T-cell (primary cell): ENCODE data around the gene LAPTM4A. TPM values are rescaled to one million over a fixed set of nuclear protein-coding genes. Genes with fewer than 3 reads are reported as not detected.
A peak's percentile ranks its signal among the peaks of the same experiment; 100 is the strongest.
"Not testable (repeated sequence)": the region's sequence is repeated elsewhere in the genome, so short reads cannot be mapped to it uniquely, and the experiment has no call there.

Experiments used
- ATAC-seq, 4 experiments: fragments of 200-7000 bp in 3 of 4; fragments of 150-1000 bp in 1 of 4; cut with Tn5 transposase; replicated peaks in 1 of 4; 1 replicate in 3 of 4; 2 replicates in 1 of 4; pipeline ENCODE4 v1.10.0; 2021; ENCODE audit warnings: moderate library complexity in 3 of 4, mild to moderate bottlenecking in 2 of 4, moderate number of reproducible peaks in 1 of 4
- CTCF ChIA-PET, 2 donors: fragments of 300-600 bp; sonication (Branson Sonifier 250); formaldehyde crosslinking; loops; one replicate each; lab custom pipeline; 2022; ENCODE audit warnings: antibody characterized with exemption in 2 of 2; lab: Charles Lee
- POLR2A ChIA-PET, 2 donors: fragments of 300-600 bp; sonication (Branson Sonifier 250); formaldehyde crosslinking; loops; one replicate each; lab custom pipeline; 2022; ENCODE audit warnings: antibody characterized with exemption in 2 of 2; lab: Charles Lee
- DNase-seq, 35 experiments: peaks; one replicate each; pipeline versions ENCODE4 v3.0.0 to v3.0.0-alpha.2; 2013 to 2023
- H3K27ac ChIP-seq: one replicate; pipeline ENCODE4 v1.5.1; 2013; ENCODE audit warnings: low read length
- H3K27me3 ChIP-seq, 2 experiments: replicated peaks in 1 of 2; 1 replicate in 1 of 2; 2 replicates in 1 of 2; pipeline versions ENCODE4 v1.6.1 to v1.7.0; 2013; ENCODE audit warnings: low read length in 1 of 2, mixed read lengths in 1 of 2; ENCODE audit not compliant: control insufficient read depth in 2 of 2, insufficient read depth in 2 of 2; ENCODE audit errors: extremely low read depth in 1 of 2
- H3K36me3 ChIP-seq, 2 donors: 1 replicate in 1 of 2; 2 replicates in 1 of 2; pipeline versions ENCODE4 v1.6.1 to v1.7.0; 2013; ENCODE audit warnings: low read length in 1 of 2; ENCODE audit not compliant: control insufficient read depth in 2 of 2, insufficient read depth in 1 of 2; ENCODE audit errors: extremely low read depth in 1 of 2
- H3K4me1 ChIP-seq, 2 experiments: 1 replicate in 1 of 2; 2 replicates in 1 of 2; pipeline versions ENCODE4 v1.6.1 to v1.7.0; 2013; ENCODE audit warnings: low read length in 2 of 2, mixed read lengths in 1 of 2; ENCODE audit not compliant: insufficient read depth in 2 of 2, control insufficient read depth in 1 of 2; ENCODE audit errors: extremely low read depth in 1 of 2
- H3K4me3 ChIP-seq, 2 donors: 1 replicate in 1 of 2; 2 replicates in 1 of 2; pipeline versions ENCODE4 v1.5.1 to v1.7.0; 2013; ENCODE audit warnings: mild to moderate bottlenecking in 2 of 2, low read length in 1 of 2, moderate library complexity in 1 of 2; ENCODE audit not compliant: control insufficient read depth in 1 of 2; ENCODE audit errors: extremely low read depth in 1 of 2
- H3K9me3 ChIP-seq: 2 replicates; pipeline ENCODE4 v1.7.0; 2013
- H3K27ac Mint-ChIP-seq, 2 donors: one replicate each; pipeline ENCODE4 v1.8.0; 2020 to 2021; ENCODE audit warnings: mild to moderate bottlenecking in 2 of 2, mixed read lengths in 2 of 2
- H3K27me3 Mint-ChIP-seq, 2 donors: one replicate each; pipeline ENCODE4 v1.8.0; 2021 to 2022; ENCODE audit warnings: mixed read lengths in 2 of 2
- H3K36me3 Mint-ChIP-seq: one replicate; pipeline ENCODE4 v1.8.0; 2021; ENCODE audit warnings: mixed read lengths
- H3K4me1 Mint-ChIP-seq, 3 donors: one replicate each; pipeline ENCODE4 v1.8.0; 2020 to 2022; ENCODE audit warnings: mixed read lengths in 3 of 3, mild to moderate bottlenecking in 1 of 3
- H3K4me3 Mint-ChIP-seq, 3 donors: one replicate each; pipeline ENCODE4 v1.8.0; 2020 to 2022; ENCODE audit warnings: mild to moderate bottlenecking in 3 of 3, mixed read lengths in 3 of 3, moderate library complexity in 3 of 3
- H3K9me3 Mint-ChIP-seq, 3 donors: one replicate each; pipeline ENCODE4 v1.8.0; 2020 to 2022; ENCODE audit warnings: mixed read lengths in 3 of 3
- WGBS: methylation state at CpG from one replicate; pipeline ENCODE4 v1.1.5; 2013; ENCODE audit warnings: missing lambda C conversion rate; ENCODE audit not compliant: insufficient coverage; 5-methylcytosine and 5-hydroxymethylcytosine counted together
- total RNA-seq, 35 experiments: library from RNA in 6 of 35; stranded (reverse) in 6 of 35; fragments of 120-200 nt in 1 of 35; gene quantifications; one replicate each; pipeline versions ENCODE4 v1.2.1 to v1.2.4 and lab custom pipeline; 2013 to 2026

The LAPTM4A gene
- total RNA-seq, 5 donors from 2014 or later (not counting 1 experiment from before 2014, with no cell fraction given): 35.3 to 41.1 (median 38.1) TPM

- Histone ChIP-seq H3K36me3 (no peaks in the 10 kb centered on the region), H3K27ac (no peak overlapping the region), H3K27me3 (peaks cover 0 to 22% of the 10 kb centered on the region in 2 experiments), H3K4me1 (no peaks in the 10 kb centered on the region), H3K9me3 (no peaks in the 10 kb centered on the region), H3K4me3 (no peak overlapping the region)
- ChIA-PET POLR2A (no interaction called here), CTCF (interaction anchor here in 1 of 2 donors (0.5 kb wide), 1 partner anchor 148 kb away, joined by 3 read pairs; no protein-coding TSS in a partner anchor)
- H3K27ac Mint-ChIP-seq: no peak overlapping the region
- WGBS: 74% methylated on average over 6 of the region's 9 CpGs
- no peaks in the 10 kb centered on the region for H3K36me3 Mint-ChIP-seq
- DNase-seq: no peak
- H3K4me3 Mint-ChIP-seq: no peak overlapping the region
- no peaks in the 10 kb centered on the region for H3K4me1 Mint-ChIP-seq
- H3K27me3 Mint-ChIP-seq: peaks cover 13 to 23% of the 10 kb centered on the region in 2 donors
- no peaks in the 10 kb centered on the region for H3K9me3 Mint-ChIP-seq
- ATAC-seq: no peak
Measured at GRCh38 chr2:20089715-20090464, 38.5 kb upstream of the LAPTM4A start.

GRCh38 chr2:20085909-20086308 is 34.5 kb upstream of the LAPTM4A start:
- H3K9me3 Mint-ChIP-seq, H3K4me3 Mint-ChIP-seq, H3K36me3 Mint-ChIP-seq, H3K36me3 ChIP-seq, CTCF ChIA-PET, H3K27ac ChIP-seq, H3K4me1 Mint-ChIP-seq, H3K27ac Mint-ChIP-seq, POLR2A ChIA-PET, H3K4me3 ChIP-seq, DNase-seq, H3K4me1 ChIP-seq, H3K27me3 ChIP-seq, H3K27me3 Mint-ChIP-seq, ATAC-seq, H3K9me3 ChIP-seq: not testable (repeated sequence)
- WGBS: 77% methylated on average over 4 of the region's 4 CpGs

DNA sequence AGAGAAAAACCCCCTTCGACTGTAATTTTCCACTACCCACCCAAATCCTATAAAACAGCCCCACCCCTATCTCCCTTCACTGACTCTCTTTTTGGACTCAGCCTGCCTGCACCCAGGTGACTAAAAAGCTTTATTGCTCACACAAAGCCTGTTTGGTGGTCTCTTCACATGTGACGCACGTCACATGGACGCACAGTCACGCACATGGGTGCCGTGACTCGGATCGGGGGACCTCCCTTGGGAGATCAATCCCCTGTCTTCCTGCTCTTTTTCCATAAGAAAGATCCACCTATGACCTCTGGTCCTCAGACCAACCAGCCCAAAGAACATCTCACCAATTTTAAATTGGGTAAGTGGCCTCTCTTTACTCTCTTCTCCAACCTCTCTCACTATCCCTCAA is 31.4 kb upstream of the LAPTM4A start:
- H3K27ac Mint-ChIP-seq: peak overlapping the region in 1 of 2 donors; percentile 13
- H3K27me3 ChIP-seq, CTCF ChIA-PET, ATAC-seq, H3K4me1 Mint-ChIP-seq, H3K9me3 Mint-ChIP-seq, H3K9me3 ChIP-seq, H3K4me3 ChIP-seq, H3K4me1 ChIP-seq, H3K27ac ChIP-seq, H3K36me3 Mint-ChIP-seq, H3K4me3 Mint-ChIP-seq, H3K27me3 Mint-ChIP-seq, POLR2A ChIA-PET, H3K36me3 ChIP-seq, DNase-seq: not testable (repeated sequence)
- 98% methylated on average over 7 of the region's 8 CpGs for WGBS

- POLR2A ChIA-PET: interaction anchor here in 1 of 2 donors (0.7 kb wide), 1 partner anchor 19 kb away, joined by 7 read pairs; no protein-coding TSS in a partner anchor
Measured at GRCh38 chr2:20081841-20082240, 30.4 kb upstream of the LAPTM4A start.

GRCh38 chr2:20080839-20081415 is 29.5 kb upstream of the LAPTM4A start:
- Mint-ChIP-seq H3K27ac (no peak overlapping the region), H3K27me3 (peaks cover 0 to 3% of the 10 kb centered on the region in 2 donors), H3K9me3 (no peaks in the 10 kb centered on the region), H3K36me3 (no peaks in the 10 kb centered on the region), H3K4me1 (no peaks in the 10 kb centered on the region), H3K4me3 (no peak overlapping the region)
- H3K4me3 ChIP-seq: no peak overlapping the region
- no peaks in the 10 kb centered on the region for H3K9me3 ChIP-seq
- POLR2A ChIA-PET: interaction anchor here in 1 of 2 donors (0.7 kb wide), 1 partner anchor 18 kb away, joined by 7 read pairs; no protein-coding TSS in a partner anchor
- no peak for DNase-seq
- no peaks in the 10 kb centered on the region for H3K36me3 ChIP-seq
- WGBS: 65% methylated on average over 4 of the region's 8 CpGs
- no peak for ATAC-seq
- H3K4me1 ChIP-seq: no peaks in the 10 kb centered on the region
- CTCF ChIA-PET: no interaction called here
- no peak overlapping the region for H3K27ac ChIP-seq
- peaks cover 0 to 4% of the 10 kb centered on the region in 2 experiments for H3K27me3 ChIP-seq

More at GRCh38 chr2:20081841-20082240, 30.4 kb upstream of the LAPTM4A start:
- no peaks in the 10 kb centered on the region for H3K36me3 Mint-ChIP-seq
- H3K27me3 Mint-ChIP-seq: peaks cover 0 to 3% of the 10 kb centered on the region in 2 donors
- H3K4me3 ChIP-seq: no peak overlapping the region
- H3K27ac ChIP-seq: no peak overlapping the region
- no peak overlapping the region for H3K27ac Mint-ChIP-seq
- WGBS: no CpG with 5 or more reads among the region's 2 CpGs
- no peaks in the 10 kb centered on the region for H3K4me1 ChIP-seq
- CTCF ChIA-PET: no interaction called here
- DNase-seq: no peak
- no peaks in the 10 kb centered on the region for H3K9me3 Mint-ChIP-seq
- H3K9me3 ChIP-seq: no peaks in the 10 kb centered on the region
- no peaks in the 10 kb centered on the region for H3K4me1 Mint-ChIP-seq
- H3K27me3 ChIP-seq: peaks cover 0 to 3% of the 10 kb centered on the region in 2 experiments
- no peak for ATAC-seq
- H3K36me3 ChIP-seq: no peaks in the 10 kb centered on the region
- H3K4me3 Mint-ChIP-seq: no peak overlapping the region

GRCh38 chr2:20080428-20080827 is 29.0 kb upstream of the LAPTM4A start:
- WGBS: 95% methylated on average over 4 of the region's 10 CpGs
- Histone ChIP-seq H3K27me3 (peaks cover 0 to 5% of the 10 kb centered on the region in 2 experiments), H3K36me3 (no peaks in the 10 kb centered on the region), H3K4me3 (no peak overlapping the region), H3K4me1 (no peaks in the 10 kb centered on the region), H3K27ac (no peak overlapping the region), H3K9me3 (no peaks in the 10 kb centered on the region)
- no peak for ATAC-seq
- H3K27ac Mint-ChIP-seq: no peak overlapping the region
- CTCF ChIA-PET: interaction anchor here in 1 of 2 donors (1.1 kb wide), 1 partner anchor 15 kb away, joined by 3 read pairs; no protein-coding TSS in a partner anchor
- peaks cover 0 to 3% of the 10 kb centered on the region in 2 donors for H3K27me3 Mint-ChIP-seq
- DNase-seq: no peak
- H3K4me1 Mint-ChIP-seq: no peaks in the 10 kb centered on the region
- no peak overlapping the region for H3K4me3 Mint-ChIP-seq
- H3K36me3 Mint-ChIP-seq: no peaks in the 10 kb centered on the region
- POLR2A ChIA-PET: no interaction called here
- H3K9me3 Mint-ChIP-seq: no peaks in the 10 kb centered on the region
